ENCODE data around the gene LRRC25. TPM values are rescaled to one million over a fixed set of nuclear protein-coding genes. Genes with fewer than 3 reads are reported as not detected.

LRRC25 gene
- total and polyA plus RNA-seq, 2 donors = 2.9 to 7.0 TPM

DNA sequence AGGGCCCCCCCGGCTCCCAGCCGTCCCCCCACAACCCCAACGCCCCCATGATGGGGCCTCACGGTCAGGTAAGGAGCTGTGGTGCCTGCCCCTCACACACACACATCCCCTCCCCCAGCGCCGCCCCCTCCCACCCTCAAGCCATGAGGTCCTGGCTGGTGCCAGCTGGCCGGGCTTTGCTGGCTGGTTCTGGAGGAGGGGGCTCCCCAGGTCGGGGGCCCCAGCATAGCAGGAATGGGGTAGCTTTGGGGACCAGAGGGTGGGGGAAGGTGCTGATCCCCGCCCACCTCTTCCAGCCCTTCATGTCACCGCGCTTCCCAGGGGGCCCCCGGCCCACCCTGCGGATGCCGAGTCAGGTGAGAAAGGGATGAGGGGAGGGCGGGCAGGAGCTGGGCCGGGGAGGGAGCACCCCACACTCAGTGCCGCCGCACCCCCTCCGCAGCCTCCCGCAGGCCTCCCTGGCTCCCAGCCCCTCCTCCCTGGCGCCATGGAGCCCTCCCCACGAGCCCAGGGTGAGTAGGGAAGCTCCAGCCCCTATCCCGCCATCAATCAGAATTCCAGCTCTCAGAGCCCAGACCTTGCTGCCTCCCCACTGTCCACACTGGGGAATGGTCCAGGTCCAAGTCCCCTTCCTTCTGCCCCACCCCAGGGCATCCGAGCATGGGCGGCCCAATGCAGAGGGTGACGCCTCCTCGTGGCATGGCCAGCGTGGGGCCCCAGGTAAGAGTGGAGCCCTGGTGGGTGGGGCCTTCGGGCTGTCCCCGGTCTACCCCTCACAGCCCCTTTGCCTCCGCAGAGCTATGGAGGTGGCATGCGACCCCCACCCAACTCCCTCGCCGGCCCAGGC, 34.2 kb upstream of the LRRC25 start:
- no peak overlapping the region for H3K27ac ChIP-seq (ENCODE audit: low read depth)
- 74% methylated on average over 34 of the region's 34 CpGs for WGBS
- DNase-seq (ENCODE audit: extremely low spot score) = no peak
- peaks cover 1% of the 10 kb centered on the region for H3K4me1 ChIP-seq (ENCODE audit: insufficient read depth)
- no peaks in the 10 kb centered on the region for H3K36me3 ChIP-seq (ENCODE audit: insufficient read depth)
- no peak overlapping the region for H3K4me3 ChIP-seq (ENCODE audit: low read depth, low read length)

DNA sequence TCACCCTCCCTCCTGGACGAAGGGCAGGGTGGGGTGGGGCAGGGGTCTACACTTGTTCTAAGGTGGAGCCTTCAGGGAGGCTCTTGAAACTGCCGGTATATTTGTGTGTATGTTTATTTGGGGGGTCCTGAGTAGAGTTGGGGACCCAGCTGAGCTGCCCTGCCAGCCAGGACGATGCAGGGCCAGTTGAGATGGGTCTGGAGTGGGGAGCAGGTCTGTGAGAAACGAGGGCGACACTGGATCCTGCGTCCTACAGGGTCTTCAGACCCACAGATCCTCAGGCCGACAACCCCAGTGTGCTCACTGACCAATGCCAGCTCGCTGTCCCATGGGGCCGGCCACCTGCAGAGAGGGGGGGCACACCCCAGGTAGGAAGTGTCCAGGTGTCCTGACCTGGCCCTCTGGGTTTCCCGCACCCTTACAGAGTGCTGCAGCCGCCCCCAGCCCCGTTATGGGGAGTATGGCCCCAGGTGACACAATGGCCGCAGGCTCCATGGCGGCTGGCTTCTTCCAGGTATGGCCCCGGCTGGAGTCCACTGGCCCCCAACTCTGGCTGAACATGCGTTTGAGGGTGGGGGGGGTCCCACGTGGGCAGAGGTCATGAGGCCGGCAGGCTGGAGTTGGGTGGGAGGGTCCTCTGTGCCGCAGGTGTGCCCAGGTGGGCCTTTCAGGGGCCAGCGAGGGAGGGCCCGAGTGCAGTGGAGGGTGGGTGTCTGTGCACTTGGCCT, 33.2 kb upstream of the LRRC25 start:
- peaks cover 1% of the 10 kb centered on the region for H3K4me1 ChIP-seq (ENCODE audit: insufficient read depth)
- H3K27ac ChIP-seq (ENCODE audit: low read depth) = no peak overlapping the region
- no peak for DNase-seq (ENCODE audit: extremely low spot score)
- H3K36me3 ChIP-seq (ENCODE audit: insufficient read depth) = no peaks in the 10 kb centered on the region
- H3K4me3 ChIP-seq (ENCODE audit: low read depth, low read length) = no peak overlapping the region
- 82% methylated on average over 21 of the region's 21 CpGs for WGBS

GRCh38 chr19:18429717-18430416, 32.4 kb upstream of the LRRC25 start:
- no peak overlapping the region for H3K27ac ChIP-seq (ENCODE audit: low read depth)
- 51% methylated on average over 13 of the region's 13 CpGs for WGBS
- DNase-seq (ENCODE audit: extremely low spot score) = no peak
- peaks cover 1% of the 10 kb centered on the region for H3K4me1 ChIP-seq (ENCODE audit: insufficient read depth)
- no peak overlapping the region for H3K4me3 ChIP-seq (ENCODE audit: low read depth, low read length)
- H3K36me3 ChIP-seq (ENCODE audit: insufficient read depth) = no peaks in the 10 kb centered on the region

DNA sequence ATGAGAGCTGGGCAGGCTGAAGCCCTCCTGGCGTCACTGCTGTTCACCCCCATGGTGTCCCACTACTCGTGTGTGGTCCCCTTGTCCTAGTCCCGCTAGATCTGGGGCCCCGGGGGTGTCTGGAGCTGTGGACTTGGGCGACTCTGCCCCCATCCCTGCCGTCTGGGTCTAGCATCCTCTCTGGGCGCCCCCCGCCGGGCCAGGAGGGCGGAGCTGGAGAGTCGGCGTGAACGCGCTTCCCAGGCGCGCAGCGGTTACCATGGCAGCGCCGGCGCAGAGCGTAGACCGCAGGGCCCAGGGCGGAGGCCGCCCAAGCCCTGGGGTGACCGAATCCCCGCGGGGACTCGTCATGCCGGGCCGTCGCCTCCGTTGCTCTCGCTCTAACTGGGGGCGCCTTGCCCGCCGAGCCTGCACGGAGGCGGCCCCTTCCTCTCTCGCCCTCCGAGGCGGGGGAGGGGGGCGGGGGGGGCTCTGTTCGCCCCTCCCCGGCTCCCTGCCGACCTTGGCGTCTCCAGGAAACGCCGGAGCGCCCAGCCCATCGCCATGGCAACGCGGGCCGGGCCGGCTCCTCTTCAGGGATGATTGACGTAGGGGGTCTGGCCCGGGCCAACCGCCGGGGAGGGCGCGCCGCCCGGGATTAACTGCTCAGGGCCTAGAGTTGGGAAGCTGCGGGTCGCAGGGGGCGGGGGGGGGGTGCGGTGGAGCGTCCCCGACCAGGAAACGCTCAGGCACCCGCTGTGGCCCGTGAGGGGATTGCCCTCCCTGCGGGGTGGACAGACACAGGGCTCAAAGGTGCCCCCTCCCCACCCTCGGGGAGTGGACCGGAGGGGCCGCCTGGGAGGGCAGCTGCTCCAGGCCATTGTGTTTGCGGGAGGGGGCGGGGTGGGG, 31.6 kb upstream of the LRRC25 start:
- H3K4me1 ChIP-seq (ENCODE audit: insufficient read depth) = peaks cover 1% of the 10 kb centered on the region
- no peak for DNase-seq (ENCODE audit: extremely low spot score)
- no peaks in the 10 kb centered on the region for H3K36me3 ChIP-seq (ENCODE audit: insufficient read depth)
- H3K27ac ChIP-seq (ENCODE audit: low read depth) = peak overlapping the region; percentile 76
- H3K4me3 ChIP-seq (ENCODE audit: low read depth, low read length) = peak overlapping the region; percentile 45
- 5% methylated on average over 76 of the region's 77 CpGs for WGBS

DNA sequence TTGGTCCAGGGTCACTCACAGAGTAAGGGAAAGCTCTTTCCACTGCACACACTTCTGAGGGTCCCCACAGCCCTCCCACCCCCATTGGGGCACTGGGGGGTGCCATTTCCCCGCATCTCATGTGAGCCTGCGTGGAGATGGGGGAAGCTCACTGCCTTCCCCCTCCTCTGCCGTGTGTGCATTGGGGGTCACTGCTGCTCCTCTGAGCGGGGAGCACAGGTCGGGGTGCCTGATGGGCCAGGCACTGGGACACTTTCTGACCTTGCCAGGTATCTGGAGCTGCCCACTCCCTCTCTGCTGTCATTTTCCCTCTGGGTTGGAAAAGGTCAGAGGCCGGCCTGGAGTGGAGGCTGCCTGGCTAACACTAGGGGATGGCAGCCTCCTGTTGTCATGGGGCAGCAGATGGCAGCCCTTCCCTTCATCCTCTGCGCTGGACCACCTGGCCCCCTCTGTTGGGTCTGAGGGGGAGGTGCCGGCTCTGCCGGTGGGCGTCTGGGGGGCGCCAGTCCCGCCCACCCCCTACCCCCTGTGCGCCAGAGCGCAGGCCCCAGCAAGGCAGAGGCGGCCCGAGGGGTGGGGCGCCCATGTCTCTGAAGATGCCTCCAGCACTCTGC, 30.9 kb upstream of the LRRC25 start:
- H3K36me3 ChIP-seq (ENCODE audit: insufficient read depth) = no peaks in the 10 kb centered on the region
- H3K4me3 ChIP-seq (ENCODE audit: low read depth, low read length) = no peak overlapping the region
- no peak for DNase-seq (ENCODE audit: extremely low spot score)
- peaks cover 1% of the 10 kb centered on the region for H3K4me1 ChIP-seq (ENCODE audit: insufficient read depth)
- 68% methylated on average over 17 of the region's 17 CpGs for WGBS
- H3K27ac ChIP-seq (ENCODE audit: low read depth) = peak overlapping the region; percentile 76

DNA sequence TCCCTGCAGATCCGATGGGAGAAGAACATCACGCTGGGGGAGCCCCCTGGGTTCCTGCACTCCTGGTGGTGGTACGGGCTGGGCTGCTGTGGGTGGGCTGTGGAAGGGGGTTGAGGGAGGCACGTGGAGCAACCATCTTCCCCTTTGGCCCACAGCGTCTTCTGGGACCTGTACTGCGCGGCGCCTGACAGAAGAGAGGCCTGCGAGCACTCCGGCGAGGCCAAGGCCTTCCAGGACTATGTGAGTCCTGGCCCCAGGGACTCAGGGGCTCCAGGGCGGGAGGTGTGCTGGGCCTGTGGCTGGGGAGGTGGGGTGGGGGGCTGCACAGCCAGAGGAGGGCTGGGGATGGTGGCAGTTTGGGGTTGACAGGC, 30.3 kb upstream of the LRRC25 start:
- Histone ChIP-seq H3K36me3 (ENCODE audit: insufficient read depth) (no peaks in the 10 kb centered on the region), H3K27ac (ENCODE audit: low read depth) (no peak overlapping the region), H3K4me1 (ENCODE audit: insufficient read depth) (peaks cover 1% of the 10 kb centered on the region), H3K4me3 (ENCODE audit: low read depth, low read length) (no peak overlapping the region)
- WGBS = 90% methylated on average over 12 of the region's 12 CpGs
- no peak for DNase-seq (ENCODE audit: extremely low spot score)

DNA sequence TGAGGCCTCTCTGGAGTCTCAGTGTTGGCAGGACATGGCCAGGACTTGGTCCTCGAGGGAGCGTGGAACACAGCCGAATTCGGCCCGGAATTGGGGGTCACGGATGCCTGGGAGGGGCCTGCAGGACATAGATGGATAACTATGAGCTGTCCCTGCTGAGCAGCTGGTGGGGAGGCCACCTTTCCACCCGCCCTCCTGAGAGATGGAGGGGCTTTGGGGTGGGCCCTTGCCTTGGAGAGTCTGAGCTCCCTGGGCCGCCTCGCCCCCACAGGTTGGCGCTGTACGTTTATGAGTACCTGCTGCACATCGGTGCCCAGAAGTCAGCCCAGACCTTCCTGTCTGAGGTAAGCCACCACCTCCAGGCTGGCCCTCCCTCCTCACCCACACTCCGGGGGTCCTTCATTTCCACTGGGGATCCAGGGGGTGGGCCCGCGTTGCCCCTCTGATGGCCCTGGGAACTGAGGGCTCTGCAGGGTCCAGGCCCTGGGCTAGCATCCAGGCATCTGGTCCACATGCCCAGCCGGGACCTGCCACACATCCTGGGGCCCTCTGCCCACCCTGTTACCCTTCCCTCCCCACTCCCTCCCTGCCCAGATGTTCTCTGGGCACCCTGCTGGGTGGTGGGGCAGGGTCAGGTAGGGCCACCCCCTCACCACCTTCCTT, 29.8 kb upstream of the LRRC25 start:
- H3K27ac ChIP-seq (ENCODE audit: low read depth) = no peak overlapping the region
- no peaks in the 10 kb centered on the region for H3K36me3 ChIP-seq (ENCODE audit: insufficient read depth)
- 78% methylated on average over 16 of the region's 16 CpGs for WGBS
- no peak for DNase-seq (ENCODE audit: extremely low spot score)
- H3K4me1 ChIP-seq (ENCODE audit: insufficient read depth) = peaks cover 1% of the 10 kb centered on the region
- no peak overlapping the region for H3K4me3 ChIP-seq (ENCODE audit: low read depth, low read length)

- Histone ChIP-seq H3K4me3 (ENCODE audit: low read depth, low read length) (no peak overlapping the region), H3K27ac (ENCODE audit: low read depth) (peak overlapping the region; percentile 43), H3K36me3 (ENCODE audit: insufficient read depth) (no peaks in the 10 kb centered on the region), H3K4me1 (ENCODE audit: insufficient read depth) (peaks cover 1% of the 10 kb centered on the region)
- 67% methylated on average over 8 of the region's 8 CpGs for WGBS
- DNase-seq (ENCODE audit: extremely low spot score) = no peak
These were observed 29.0 kb upstream of the LRRC25 start for GRCh38 chr19:18426416-18426767.

DNA sequence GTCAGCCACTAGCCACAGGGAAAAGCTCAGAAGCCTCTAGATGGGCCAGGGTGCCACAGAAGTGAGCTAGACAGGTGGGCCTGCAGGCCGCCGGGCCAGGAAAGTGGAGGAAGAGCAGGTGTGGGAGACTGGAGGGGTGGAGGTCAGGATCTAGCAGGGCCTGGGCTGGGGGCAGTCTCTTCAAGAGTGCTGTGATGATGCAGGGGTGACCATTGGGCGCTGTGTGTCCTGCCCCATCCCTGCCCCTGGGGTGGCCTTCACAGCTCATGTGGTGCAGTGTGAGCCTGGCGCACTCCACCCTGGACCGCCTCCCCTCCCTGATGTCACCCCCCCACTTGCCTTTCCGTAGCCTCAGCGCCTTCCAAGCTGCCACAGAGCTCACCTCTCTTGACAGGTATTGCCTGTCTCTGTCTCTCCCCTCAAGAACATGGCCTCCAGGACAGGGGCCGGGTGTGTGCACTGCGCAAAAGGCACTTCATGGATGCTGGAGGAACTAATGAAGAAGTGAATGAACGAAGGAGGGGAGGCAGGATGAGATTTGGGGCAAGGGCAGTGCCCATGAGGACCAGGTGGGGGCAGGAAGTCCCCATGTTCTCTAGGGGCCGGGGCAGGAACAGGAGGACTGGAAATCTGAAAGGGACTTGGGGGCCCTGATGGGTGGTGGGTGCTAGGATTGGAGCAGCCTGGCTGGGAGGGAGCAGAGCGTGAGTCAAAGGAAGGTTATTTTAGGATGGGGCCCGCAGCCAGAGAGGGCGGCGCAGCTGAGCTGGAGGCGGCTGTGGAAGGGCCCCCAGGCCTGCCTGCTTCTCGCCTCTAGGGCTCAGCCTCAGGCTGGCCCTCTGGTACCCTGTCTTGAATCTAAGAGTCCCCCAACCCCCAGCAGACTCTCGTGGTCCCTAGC, 28.3 kb upstream of the LRRC25 start:
- DNase-seq (ENCODE audit: extremely low spot score) = no peak
- peak overlapping the region; percentile 51 for H3K27ac ChIP-seq (ENCODE audit: low read depth)
- no peaks in the 10 kb centered on the region for H3K36me3 ChIP-seq (ENCODE audit: insufficient read depth)
- H3K4me3 ChIP-seq (ENCODE audit: low read depth, low read length) = no peak overlapping the region
- peaks cover 1% of the 10 kb centered on the region for H3K4me1 ChIP-seq (ENCODE audit: insufficient read depth)
- WGBS = 43% methylated on average over 18 of the region's 18 CpGs

DNA sequence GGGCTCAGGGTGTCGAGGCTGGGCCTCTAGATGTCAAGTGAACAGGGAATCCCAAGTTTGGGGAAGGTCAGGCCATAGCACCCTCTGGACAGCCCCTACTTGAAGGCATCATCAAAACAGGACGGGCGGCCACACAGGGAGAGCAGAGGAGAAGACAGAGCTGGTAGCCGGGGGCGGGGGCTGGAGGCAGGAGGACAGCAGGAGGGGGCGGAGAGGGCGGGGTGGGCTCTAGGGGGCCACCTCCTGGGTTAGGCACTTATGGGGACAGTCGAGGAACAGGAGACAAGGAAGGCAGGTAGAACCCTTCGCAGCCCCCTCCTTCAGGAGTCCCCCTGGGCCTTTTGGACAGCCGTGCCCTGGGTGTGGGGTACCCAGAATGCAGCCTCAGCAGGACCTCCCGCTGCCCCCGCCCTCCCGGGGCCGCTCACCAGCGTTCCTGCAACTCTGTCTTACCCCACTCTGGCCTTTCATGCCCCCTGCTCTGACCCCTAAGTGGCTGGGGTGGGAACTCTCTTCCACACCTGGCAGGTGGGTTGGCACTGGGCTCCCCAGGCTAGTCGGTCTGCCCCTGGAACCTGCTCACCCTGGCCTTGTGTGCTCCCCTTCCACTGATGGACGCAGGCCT, 27.6 kb upstream of the LRRC25 start:
- DNase-seq (ENCODE audit: extremely low spot score) = no peak
- no peak overlapping the region for H3K27ac ChIP-seq (ENCODE audit: low read depth)
- H3K4me3 ChIP-seq (ENCODE audit: low read depth, low read length) = no peak overlapping the region
- H3K36me3 ChIP-seq (ENCODE audit: insufficient read depth) = no peaks in the 10 kb centered on the region
- WGBS = 83% methylated on average over 17 of the region's 17 CpGs
- peaks cover 1% of the 10 kb centered on the region for H3K4me1 ChIP-seq (ENCODE audit: insufficient read depth)

- Histone ChIP-seq H3K36me3 (ENCODE audit: insufficient read depth) (no peaks in the 10 kb centered on the region), H3K4me3 (ENCODE audit: low read depth, low read length) (no peak overlapping the region), H3K4me1 (ENCODE audit: insufficient read depth) (no peaks in the 10 kb centered on the region), H3K27ac (ENCODE audit: low read depth) (no peak overlapping the region)
- DNase-seq (ENCODE audit: extremely low spot score) = no peak
- 70% methylated on average over 22 of the region's 22 CpGs for WGBS
These were observed 26.9 kb upstream of the LRRC25 start for GRCh38 chr19:18424122-18424889.
